H7 (cell line): ENCODE measurements around the gene POLL. TPM values are rescaled to one million over a fixed set of nuclear protein-coding genes. Genes with fewer than 3 reads are reported as not detected.

Experiments used
- DNase-seq: peaks from one replicate; pipeline ENCODE4 v3.0.0; 2012
- H3K27me3 ChIP-seq: 2 replicates; pipeline ENCODE4 v1.6.0; 2011; ENCODE audit warnings: mild to moderate bottlenecking, low read length; ENCODE audit not compliant: control insufficient read depth, insufficient read depth
- H3K36me3 ChIP-seq: replicated peaks from 2 replicates; pipeline ENCODE4 v1.5.1; 2011; ENCODE audit warnings: low read length; ENCODE audit not compliant: control insufficient read depth, insufficient read depth
- H3K4me3 ChIP-seq: 2 replicates; pipeline ENCODE4 v1.5.1; 2011; ENCODE audit warnings: low read depth, mild to moderate bottlenecking, control low read depth, low read length, moderate library complexity; ENCODE audit not compliant: insufficient read depth
- total RNA-seq: library from RNA; depleted of rRNA; stranded (reverse); fragments of >200 nt; shearing (Covaris generic); gene quantifications from 2 replicates; pipeline ENCODE4 v1.2.3, GENCODE V29; 2014

POLL gene
- total RNA-seq, 1 experiment from 2014 or later, result 25.0 TPM

GRCh38 chr10:101616415-101617101, 28.5 kb upstream of the POLL start:
- DNase-seq, result peak; percentile 53
- Histone ChIP-seq H3K27me3 (no peaks in the 10 kb centered on the region), H3K4me3 (no peak overlapping the region), H3K36me3 (no peaks in the 10 kb centered on the region; the same call in 1 of the 2 replicates)

- H3K4me3 ChIP-seq, result no peak overlapping the region
- DNase-seq, result peak; percentile 53
- no peaks in the 10 kb centered on the region for H3K27me3 ChIP-seq
- H3K36me3 ChIP-seq, result peaks cover 5% of the 10 kb centered on the region
These were observed 27.6 kb upstream of the POLL start for GRCh38 chr10:101615525-101616116.

GRCh38 chr10:101614663-101615524, 26.8 kb upstream of the POLL start:
- Histone ChIP-seq H3K27me3 (no peaks in the 10 kb centered on the region), H3K4me3 (no peak overlapping the region), H3K36me3 (peaks cover 8% of the 10 kb centered on the region)
- peak; percentile 75 for DNase-seq

- Histone ChIP-seq H3K27me3 (no peaks in the 10 kb centered on the region), H3K36me3 (peaks cover 9% of the 10 kb centered on the region), H3K4me3 (no peak overlapping the region)
- no peak for DNase-seq
These were observed 25.6 kb upstream of the POLL start for GRCh38 chr10:101613646-101614045.

GRCh38 chr10:101612872-101613271, 24.8 kb upstream of the POLL start:
- no peak for DNase-seq
- Histone ChIP-seq H3K4me3 (no peak overlapping the region), H3K36me3 (peaks cover 9% of the 10 kb centered on the region), H3K27me3 (no peaks in the 10 kb centered on the region)

GRCh38 chr10:101612086-101612485, 24.0 kb upstream of the POLL start:
- DNase-seq, result no peak
- H3K4me3 ChIP-seq, result no peak overlapping the region
- no peaks in the 10 kb centered on the region for H3K27me3 ChIP-seq
- peaks cover 9% of the 10 kb centered on the region for H3K36me3 ChIP-seq

GRCh38 chr10:101611096-101611905, 23.2 kb upstream of the POLL start:
- Histone ChIP-seq H3K27me3 (no peaks in the 10 kb centered on the region), H3K4me3 (no peak overlapping the region), H3K36me3 (peaks cover 9% of the 10 kb centered on the region)
- no peak for DNase-seq

- no peak overlapping the region for H3K4me3 ChIP-seq
- no peaks in the 10 kb centered on the region for H3K27me3 ChIP-seq
- no peak for DNase-seq
- H3K36me3 ChIP-seq, result peaks cover 9% of the 10 kb centered on the region
These were observed 21.4 kb upstream of the POLL start for GRCh38 chr10:101609481-101609880.

GRCh38 chr10:101607124-101607523, 19.1 kb upstream of the POLL start:
- Histone ChIP-seq H3K36me3 (peaks cover 9% of the 10 kb centered on the region), H3K4me3 (no peak overlapping the region), H3K27me3 (no peaks in the 10 kb centered on the region)
- DNase-seq, result no peak

- Histone ChIP-seq H3K4me3 (no peak overlapping the region), H3K36me3 (no peaks in the 10 kb centered on the region), H3K27me3 (no peaks in the 10 kb centered on the region)
- DNase-seq, result peak; percentile 87
These were observed 14.8 kb upstream of the POLL start for GRCh38 chr10:101602761-101603398.

GRCh38 chr10:101601541-101601940, 13.5 kb upstream of the POLL start:
- no peak overlapping the region for H3K4me3 ChIP-seq
- DNase-seq, result no peak
- no peaks in the 10 kb centered on the region for H3K36me3 ChIP-seq
- H3K27me3 ChIP-seq, result no peaks in the 10 kb centered on the region

- no peak overlapping the region for H3K4me3 ChIP-seq
- no peaks in the 10 kb centered on the region for H3K27me3 ChIP-seq
- no peaks in the 10 kb centered on the region for H3K36me3 ChIP-seq
- DNase-seq, result peak; percentile 54
These were observed 9.2 kb upstream of the POLL start for GRCh38 chr10:101597091-101597900.
